Measurements from ENCODE around the gene SHOC2. TPM values are rescaled to one million over a fixed set of nuclear protein-coding genes. Genes with fewer than 3 reads are reported as not detected.

The SHOC2 gene
- total RNA-seq, 1 donor from 2014 or later: 45.9 TPM

GRCh38 chr10:110892602-110893288 lies 26.7 kb upstream of the SHOC2 start:
- peaks cover 14% of the 10 kb centered on the region for H3K36me3 Mint-ChIP-seq (ENCODE audit: insufficient read depth)
- H3K27ac Mint-ChIP-seq: no peak overlapping the region
- H3K27me3 Mint-ChIP-seq: no peaks in the 10 kb centered on the region
- DNase-seq (ENCODE audit: low spot score, unreplicated experiment): no peak
- peaks cover 5% of the 10 kb centered on the region for H3K4me1 Mint-ChIP-seq (ENCODE audit: low read depth)
- H3K4me3 Mint-ChIP-seq (ENCODE audit: low read depth): no peak overlapping the region
- TF ChIP-seq CTCF (IDR thresholded peaks at IDR 0.05; ENCODE audit: unreplicated experiment): no peak
- H3K9me3 Mint-ChIP-seq (ENCODE audit: low read depth): no peaks in the 10 kb centered on the region

- peaks cover 16% of the 10 kb centered on the region for H3K36me3 Mint-ChIP-seq (ENCODE audit: insufficient read depth)
- H3K27ac Mint-ChIP-seq: no peak overlapping the region
- no peak for DNase-seq (ENCODE audit: low spot score, unreplicated experiment)
- H3K4me3 Mint-ChIP-seq (ENCODE audit: low read depth): no peak overlapping the region
- H3K9me3 Mint-ChIP-seq (ENCODE audit: low read depth): no peaks in the 10 kb centered on the region
- H3K27me3 Mint-ChIP-seq: no peaks in the 10 kb centered on the region
- peak; percentile 69 for TF ChIP-seq CTCF (IDR thresholded peaks at IDR 0.05; ENCODE audit: unreplicated experiment)
- H3K4me1 Mint-ChIP-seq (ENCODE audit: low read depth): peaks cover 5% of the 10 kb centered on the region
Observed at GRCh38 chr10:110893559-110894179, 25.7 kb upstream of the SHOC2 start.

GRCh38 chr10:110897184-110897583 lies 22.2 kb upstream of the SHOC2 start:
- Mint-ChIP-seq H3K36me3 (ENCODE audit: insufficient read depth) (peaks cover 12% of the 10 kb centered on the region), H3K27ac (peak overlapping the region; percentile 10), H3K4me1 (ENCODE audit: low read depth) (peaks cover 5% of the 10 kb centered on the region), H3K27me3 (no peaks in the 10 kb centered on the region), H3K4me3 (ENCODE audit: low read depth) (no peak overlapping the region), H3K9me3 (ENCODE audit: low read depth) (no peaks in the 10 kb centered on the region)
- no peak for DNase-seq (ENCODE audit: low spot score, unreplicated experiment)
- no peak for TF ChIP-seq CTCF (IDR thresholded peaks at IDR 0.05; ENCODE audit: unreplicated experiment)

DNA sequence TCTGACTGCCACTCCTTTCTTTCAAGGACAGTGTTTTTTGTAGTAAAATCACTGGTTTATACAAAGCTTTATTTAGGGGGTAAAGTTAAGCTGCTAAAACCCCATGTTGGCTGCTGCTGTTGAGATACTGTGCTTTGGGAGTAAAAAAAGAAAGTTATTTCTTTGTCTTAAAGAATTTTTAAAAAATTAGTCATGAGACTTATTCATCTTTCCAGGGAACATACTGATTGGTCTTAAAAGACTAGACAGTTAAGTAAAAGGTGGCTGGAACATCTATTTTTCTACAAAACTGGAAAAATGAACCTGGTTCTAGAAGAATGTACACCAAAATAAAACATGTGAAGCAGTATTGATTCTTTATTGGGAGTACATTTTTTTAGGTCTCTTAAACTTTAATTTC lies 21.0 kb upstream of the SHOC2 start:
- Mint-ChIP-seq H3K4me1 (ENCODE audit: low read depth) (peaks cover 5% of the 10 kb centered on the region), H3K36me3 (ENCODE audit: insufficient read depth) (peaks cover 11% of the 10 kb centered on the region), H3K4me3 (ENCODE audit: low read depth) (no peak overlapping the region), H3K27me3 (no peaks in the 10 kb centered on the region), H3K27ac (no peak overlapping the region), H3K9me3 (ENCODE audit: low read depth) (no peaks in the 10 kb centered on the region)
- no peak for DNase-seq (ENCODE audit: low spot score, unreplicated experiment)
- TF ChIP-seq CTCF (IDR thresholded peaks at IDR 0.05; ENCODE audit: unreplicated experiment): no peak

- Mint-ChIP-seq H3K36me3 (ENCODE audit: insufficient read depth) (peaks cover 7% of the 10 kb centered on the region), H3K9me3 (ENCODE audit: low read depth) (no peaks in the 10 kb centered on the region), H3K27me3 (no peaks in the 10 kb centered on the region), H3K27ac (no peak overlapping the region), H3K4me1 (ENCODE audit: low read depth) (peaks cover 4% of the 10 kb centered on the region), H3K4me3 (ENCODE audit: low read depth) (no peak overlapping the region)
- TF ChIP-seq CTCF (IDR thresholded peaks at IDR 0.05; ENCODE audit: unreplicated experiment): no peak
- DNase-seq (ENCODE audit: low spot score, unreplicated experiment): no peak
Observed at GRCh38 chr10:110900983-110901382, 18.4 kb upstream of the SHOC2 start.

Measured in progenitor cell of endocrine pancreas (in vitro differentiated cells).